IPS DF 6.9 (cell line): ENCODE measurements around the gene ZNF112.
"Not testable (repeated sequence)": the region's sequence is repeated elsewhere in the genome, so short reads cannot be mapped to it uniquely, and the experiment has no call there.

Source experiments
- DNase-seq: peaks from one replicate; pipeline ENCODE4 v3.0.0-alpha.2; 2013; ENCODE audit warnings: low read depth, low spot score
- H3K27ac ChIP-seq: one replicate; pipeline ENCODE4 v1.5.1; 2013; ENCODE audit warnings: low read length, control low read depth
- H3K27me3 ChIP-seq: 2 replicates; pipeline ENCODE4 v1.6.1; 2013; ENCODE audit warnings: mild to moderate bottlenecking, low read length; ENCODE audit not compliant: control insufficient read depth, insufficient read depth
- H3K36me3 ChIP-seq: 2 replicates; pipeline ENCODE4 v1.6.1; 2013; ENCODE audit warnings: low read length; ENCODE audit not compliant: control insufficient read depth, insufficient read depth
- H3K4me1 ChIP-seq: 2 replicates; pipeline ENCODE4 v1.6.1; 2013; ENCODE audit warnings: low read length; ENCODE audit not compliant: control insufficient read depth, insufficient read depth
- H3K4me3 ChIP-seq: 2 replicates; pipeline ENCODE4 v1.5.1; 2013; ENCODE audit warnings: mild to moderate bottlenecking, low read length
- H3K9me3 ChIP-seq: 2 replicates; pipeline ENCODE4 v1.6.1; 2013; ENCODE audit warnings: low read length, inconsistent platforms; ENCODE audit not compliant: control insufficient read depth, insufficient read depth
- WGBS: extraction: QIAGEN DNeasy Blood & Tissue Kit; methylation state at CpG from one replicate; pipeline ENCODE4 v1.1.7; 2013; ENCODE audit warnings: mixed read lengths, missing lambda C conversion rate; ENCODE audit not compliant: insufficient read length, insufficient coverage; 5-methylcytosine and 5-hydroxymethylcytosine counted together

Gene ZNF112

DNA sequence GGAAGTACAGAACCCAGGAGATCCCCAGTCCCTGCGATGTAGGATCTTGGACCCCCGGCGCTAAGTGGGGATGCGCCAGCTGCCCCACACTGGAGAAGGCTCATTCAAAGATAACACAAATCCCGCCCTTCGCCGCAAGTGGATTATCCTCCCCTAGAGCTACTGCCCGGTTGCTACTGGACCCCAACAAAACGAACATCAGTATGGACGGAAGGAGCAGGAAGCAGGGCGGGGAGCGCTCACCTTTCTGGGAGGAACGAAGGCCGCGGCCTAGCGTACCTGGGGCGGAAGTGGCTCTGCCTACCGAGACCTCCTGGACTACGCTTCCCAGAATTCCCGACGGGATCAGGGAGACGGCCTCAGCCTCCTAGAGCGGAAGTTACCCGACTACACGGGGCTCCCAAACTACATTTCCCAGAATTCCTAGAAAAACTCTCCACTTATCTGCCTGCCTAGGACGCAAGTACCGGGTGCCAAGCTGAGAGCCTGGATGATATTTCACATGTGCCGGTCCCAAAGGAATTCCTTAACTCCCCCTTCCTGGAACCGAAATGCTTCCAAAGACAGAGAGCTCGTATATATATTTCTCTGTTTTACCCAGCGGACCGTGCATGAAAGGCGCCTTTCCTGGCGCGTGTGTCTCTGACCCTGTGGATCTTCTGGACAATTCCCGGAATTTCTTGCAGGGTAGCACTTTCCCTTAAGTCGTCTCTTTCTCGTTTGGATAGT, at the start of gene ZNF112:
Gene ZNF112 (minus strand): TSS at position 298 of the 729 bp plus-strand sequence. CDS start 16,141 bp downstream, outside the sequence.
- Histone ChIP-seq H3K4me3 (peak within 1 kb of the TSS; percentile 94; the same call in 1 of the 2 replicates), H3K36me3 (no peaks in the 10 kb centered on the region), H3K27ac (no peak within 1 kb of the TSS), H3K4me1 (no peaks in the 10 kb centered on the region), H3K27me3 (no peaks in the 10 kb centered on the region), H3K9me3 (no peaks in the 10 kb centered on the region)
- peak; percentile 91 for DNase-seq
- no CpG with 5 or more reads among the region's 38 CpGs for WGBS

DNA sequence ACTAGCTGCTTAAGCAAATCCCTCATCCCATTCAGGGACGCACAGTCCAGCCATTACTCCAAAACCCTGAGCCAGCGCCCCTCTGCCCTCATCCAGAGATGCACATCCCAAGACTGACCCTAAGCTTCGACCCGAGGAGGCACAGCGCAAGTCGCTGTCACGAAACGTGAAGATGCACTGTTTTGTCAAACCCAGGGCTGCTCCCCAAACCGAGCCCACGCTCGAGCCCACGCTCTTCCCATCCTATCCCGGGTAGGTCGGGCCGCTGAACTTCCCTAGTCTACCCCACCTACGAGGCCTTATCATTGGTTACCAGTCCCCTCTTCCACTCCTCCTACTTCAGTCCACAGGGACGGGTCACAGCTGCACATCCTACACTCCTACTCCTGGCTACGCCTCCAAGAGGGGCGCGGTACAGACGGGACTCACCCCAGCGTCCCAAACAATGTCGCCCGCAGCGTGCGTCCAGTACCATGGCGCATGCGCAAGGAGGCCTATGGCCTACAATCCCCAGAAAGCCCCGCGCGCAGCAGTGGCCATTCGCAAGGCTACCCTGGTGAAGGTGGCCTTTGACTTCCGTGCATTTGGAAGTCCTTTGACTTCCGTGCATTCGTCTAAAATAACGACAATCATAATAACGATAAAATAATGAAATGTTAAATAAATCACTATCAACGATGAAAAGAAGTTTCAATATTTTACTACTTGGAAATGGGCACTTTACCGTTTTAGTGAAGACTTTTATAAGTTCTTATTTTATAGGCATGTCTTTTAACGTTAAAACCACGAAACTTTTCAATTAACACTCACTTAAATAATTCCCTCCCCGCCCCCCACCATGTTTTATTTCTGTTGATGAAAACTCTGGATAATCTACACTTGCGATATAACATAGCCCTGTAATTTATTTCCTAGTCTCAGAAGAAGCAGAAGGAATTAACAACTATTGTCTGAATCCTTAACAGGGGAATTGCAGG, 44.9 kb upstream of the ZNF112 start, which contains the start of gene ZNF285:
Gene ZNF285 (minus strand): TSS at position 470 of the 977 bp plus-strand sequence. CDS start 4,395 bp downstream, outside the sequence.
- DNase-seq = peak; percentile 93
- Histone ChIP-seq H3K27me3 (no peaks in the 10 kb centered on the region), H3K4me3 (peak within 1 kb of the TSS; percentile 49; the same call in 1 of the 2 replicates), H3K4me1 (no peaks in the 10 kb centered on the region), H3K9me3 (no peaks in the 10 kb centered on the region), H3K36me3 (no peaks in the 10 kb centered on the region), H3K27ac (no peak within 1 kb of the TSS)
- whole genome bisulfite sequencing = 100% methylated on average over 2 of the region's 43 CpGs

DNA sequence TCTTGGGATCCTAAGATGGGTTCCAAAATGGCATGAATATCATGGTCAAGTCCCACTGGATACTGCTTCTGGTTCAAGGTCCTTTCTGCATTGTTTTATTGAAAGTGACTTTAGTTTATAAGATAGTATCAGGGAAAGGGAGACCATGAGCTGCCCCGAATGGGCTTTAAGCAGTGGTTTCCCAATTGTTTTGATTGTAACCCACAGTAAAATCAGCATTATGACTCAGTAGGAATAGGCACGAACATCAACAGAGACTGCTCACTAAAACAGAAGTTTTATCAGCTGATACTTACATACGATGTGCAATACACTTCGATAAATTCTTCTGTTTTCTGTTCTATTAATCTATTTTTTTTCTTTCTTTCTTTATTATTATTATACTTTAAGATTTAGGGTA, 32.8 kb upstream of the ZNF112 start:
- H3K36me3 ChIP-seq, H3K4me1 ChIP-seq, H3K9me3 ChIP-seq, H3K4me3 ChIP-seq, DNase-seq, H3K27ac ChIP-seq, H3K27me3 ChIP-seq: not testable (repeated sequence)
- WGBS = no CpG with 5 or more reads among the region's 4 CpGs

DNA sequence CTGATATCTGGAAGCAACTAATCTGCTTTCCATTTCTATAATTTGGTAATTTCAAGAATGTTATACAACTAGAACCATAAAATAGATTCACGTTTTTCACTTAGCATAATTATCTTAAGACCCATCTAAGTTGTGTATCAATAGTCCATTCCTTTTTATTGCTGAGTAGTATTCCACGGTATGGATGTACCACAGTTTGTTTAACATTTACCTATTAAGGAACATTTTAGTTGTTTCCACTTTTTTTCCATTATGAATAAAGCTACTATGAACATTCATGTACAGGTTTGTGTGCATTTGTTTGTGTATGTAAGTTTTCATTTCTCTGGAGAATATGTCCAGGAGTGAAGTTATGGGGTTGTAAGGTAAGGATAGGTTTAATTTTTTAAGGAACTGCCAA, 18.3 kb upstream of the ZNF112 start:
- no peaks in the 10 kb centered on the region for H3K27me3 ChIP-seq
- no peaks in the 10 kb centered on the region for H3K4me1 ChIP-seq
- H3K4me3 ChIP-seq = no peak overlapping the region
- WGBS = no CpG with 5 or more reads among the region's 2 CpGs
- no peak overlapping the region for H3K27ac ChIP-seq
- no peak for DNase-seq
- H3K9me3 ChIP-seq = no peaks in the 10 kb centered on the region
- no peaks in the 10 kb centered on the region for H3K36me3 ChIP-seq

DNA sequence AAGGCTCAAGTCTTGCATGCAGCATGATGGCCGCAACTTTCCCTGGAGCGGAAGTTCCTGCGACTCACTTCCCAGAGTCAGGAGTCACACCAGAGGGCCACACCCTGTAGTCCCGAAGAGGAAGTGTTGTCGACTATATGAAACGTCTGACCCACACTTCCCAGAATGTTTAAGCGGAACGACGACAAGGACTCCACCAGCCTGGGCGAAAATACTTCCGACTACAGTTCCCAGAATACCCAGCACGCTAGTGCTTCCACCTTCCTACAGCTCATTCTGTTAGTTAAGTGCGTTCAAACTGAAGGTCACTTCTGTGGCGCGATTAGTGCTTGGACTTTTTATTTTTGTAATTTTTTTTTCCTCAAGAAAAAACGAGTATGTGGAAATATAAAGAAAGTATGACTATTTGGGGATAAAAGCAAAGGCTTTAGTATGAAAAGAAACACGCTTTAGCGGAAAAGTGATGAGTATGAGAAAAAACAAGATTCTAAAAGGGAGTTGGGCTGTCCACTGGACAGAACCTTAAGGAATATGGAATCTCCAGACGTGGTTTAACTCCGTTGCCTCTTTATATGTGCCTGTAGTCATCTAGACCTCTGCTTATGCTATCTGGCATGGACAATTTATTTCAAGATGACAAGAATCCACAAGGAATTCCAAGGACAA, 15.5 kb upstream of the ZNF112 start:
- Histone ChIP-seq H3K27me3 (no peaks in the 10 kb centered on the region), H3K4me1 (no peaks in the 10 kb centered on the region), H3K27ac (no peak overlapping the region), H3K36me3 (no peaks in the 10 kb centered on the region), H3K9me3 (no peaks in the 10 kb centered on the region), H3K4me3 (no peak overlapping the region)
- DNase-seq = no peak
- 100% methylated on average over 1 of the region's 20 CpGs for WGBS

DNA sequence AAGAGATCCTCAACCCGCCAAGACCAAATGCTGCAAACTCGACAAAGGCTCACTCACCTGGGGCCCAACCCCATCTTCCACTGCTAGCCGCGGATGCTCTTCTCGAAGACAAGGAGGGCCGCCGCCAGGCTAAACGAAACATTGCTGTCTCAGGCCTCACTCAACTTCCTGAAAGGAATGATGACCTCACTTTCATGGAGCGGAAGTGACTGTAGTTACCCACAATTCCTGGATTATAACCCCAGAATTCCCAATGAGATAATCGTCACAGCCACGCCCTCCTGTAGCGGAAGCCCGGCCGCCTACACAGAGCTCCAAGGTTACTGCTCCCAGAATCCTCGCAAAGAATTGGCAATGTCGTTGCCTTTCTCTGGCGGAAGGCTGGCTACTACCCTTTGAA, 10.5 kb upstream of the ZNF112 start:
- Histone ChIP-seq H3K36me3 (no peaks in the 10 kb centered on the region), H3K9me3 (no peaks in the 10 kb centered on the region), H3K4me3 (no peak overlapping the region), H3K27ac (no peak overlapping the region), H3K27me3 (no peaks in the 10 kb centered on the region), H3K4me1 (no peaks in the 10 kb centered on the region)
- no peak for DNase-seq
- no CpG with 5 or more reads among the region's 17 CpGs for WGBS

DNA sequence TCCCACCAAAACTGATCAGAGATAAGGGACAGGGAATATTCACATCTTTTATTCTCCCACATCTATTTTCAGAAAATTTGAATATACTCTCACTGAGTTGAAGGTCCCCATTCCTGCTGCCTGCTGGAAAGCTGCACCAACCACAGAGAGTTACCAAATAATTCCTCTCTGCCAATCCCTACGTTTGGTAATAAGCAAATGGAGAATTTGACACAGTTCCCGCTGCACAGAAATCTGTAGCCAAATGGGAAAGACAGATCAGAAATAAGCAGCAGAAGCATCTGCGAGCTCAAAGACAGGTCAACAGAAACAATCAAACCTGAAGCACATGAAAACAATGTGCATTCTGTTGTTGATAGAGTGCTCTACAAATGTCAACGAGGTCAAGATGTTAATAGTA, 9.9 kb downstream of the ZNF112 start:
- Histone ChIP-seq H3K4me3 (no peak overlapping the region), H3K4me1 (no peaks in the 10 kb centered on the region), H3K9me3 (peaks cover 2% of the 10 kb centered on the region; the same call in 1 of the 2 replicates), H3K27me3 (no peaks in the 10 kb centered on the region), H3K27ac (no peak overlapping the region), H3K36me3 (no peaks in the 10 kb centered on the region)
- DNase-seq = no peak
- WGBS = no CpG with 5 or more reads among the region's 4 CpGs

DNA sequence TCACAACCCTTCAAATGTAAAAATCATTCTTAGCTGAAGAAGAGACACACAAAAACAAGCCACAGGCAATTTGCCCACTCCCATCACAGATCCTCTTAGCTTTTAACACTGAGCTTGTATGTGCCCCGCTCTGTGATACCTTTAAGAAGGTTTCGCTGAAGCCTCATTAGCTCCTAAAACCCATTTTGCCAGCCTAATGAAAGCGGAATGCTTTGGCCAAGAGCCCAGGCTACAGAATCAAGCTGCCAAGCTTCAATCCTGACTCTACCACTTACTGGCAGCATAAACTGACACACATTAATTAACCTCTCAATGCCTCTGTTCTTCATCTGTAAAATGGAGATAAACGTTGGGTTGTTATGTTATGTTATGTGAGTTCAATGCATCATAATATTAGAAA, 10.5 kb downstream of the ZNF112 start:
- no CpG with 5 or more reads among the region's 4 CpGs for WGBS
- Histone ChIP-seq H3K4me1 (no peaks in the 10 kb centered on the region), H3K27ac (no peak overlapping the region), H3K4me3 (no peak overlapping the region), H3K9me3 (peaks cover 2% of the 10 kb centered on the region; the same call in 1 of the 2 replicates), H3K27me3 (no peaks in the 10 kb centered on the region), H3K36me3 (no peaks in the 10 kb centered on the region)
- DNase-seq = no peak

DNA sequence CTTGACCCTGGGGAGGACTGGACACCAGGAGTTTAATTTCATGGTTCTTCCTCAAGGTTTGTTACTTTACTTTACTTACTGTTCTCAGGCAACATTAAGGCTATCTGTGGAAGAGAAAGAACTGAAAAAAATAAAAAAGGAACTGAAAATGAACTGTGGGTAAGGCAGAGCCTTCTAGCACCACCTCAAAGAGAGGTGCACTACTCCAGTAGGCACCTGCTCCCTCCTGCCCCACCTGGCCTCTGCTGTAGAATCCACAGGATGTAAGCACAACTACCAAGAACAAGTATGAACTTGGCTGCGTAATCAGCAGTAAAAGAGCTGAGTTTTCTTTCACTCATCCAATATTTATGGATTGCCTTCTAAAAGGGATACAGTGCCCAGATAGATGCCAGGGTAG, 12.2 kb downstream of the ZNF112 start:
- no peak for DNase-seq
- Histone ChIP-seq H3K36me3 (peaks cover 3% of the 10 kb centered on the region; the same call in 1 of the 2 replicates), H3K27ac (no peak overlapping the region), H3K27me3 (no peaks in the 10 kb centered on the region), H3K4me3 (no peak overlapping the region), H3K9me3 (peaks cover 2% of the 10 kb centered on the region; the same call in 1 of the 2 replicates), H3K4me1 (no peaks in the 10 kb centered on the region)
- WGBS = no CpG with 5 or more reads among the region's 1 CpG

DNA sequence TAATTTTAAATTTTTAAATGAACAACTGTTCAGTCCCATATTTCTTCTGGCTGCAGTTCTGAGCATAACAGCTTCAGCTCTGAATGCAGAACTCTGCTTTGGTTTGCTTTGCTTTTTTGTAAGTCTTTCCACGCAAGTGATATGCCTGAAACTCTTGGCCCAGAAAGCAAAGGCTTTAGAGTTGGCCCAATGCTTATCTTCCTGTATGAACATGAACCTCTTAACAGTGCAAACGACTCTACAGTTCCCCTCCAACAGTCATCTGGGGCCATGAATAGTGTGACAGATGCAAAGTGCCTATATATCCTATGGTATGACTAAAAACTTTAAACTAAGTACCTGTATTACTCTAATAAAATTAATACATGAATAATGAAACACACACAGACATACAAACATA, 14.7 kb downstream of the ZNF112 start:
- Histone ChIP-seq H3K27me3 (no peaks in the 10 kb centered on the region), H3K27ac (no peak overlapping the region), H3K36me3 (peaks cover 4% of the 10 kb centered on the region; the same call in 1 of the 2 replicates), H3K9me3 (peaks cover 2% of the 10 kb centered on the region; the same call in 1 of the 2 replicates), H3K4me1 (no peaks in the 10 kb centered on the region), H3K4me3 (no peak overlapping the region)
- no peak for DNase-seq
- no CpG with 5 or more reads among the region's 2 CpGs for WGBS
